Neural cell (in vitro differentiated cells): Measurements from ENCODE around the gene FOXD2.

Experiments
- EP300 ChIP-seq: fragments of 450-650 bp; conservative IDR thresholded peaks from 2 replicates; pipeline ENCODE4 v1.6.1; 2014; ENCODE audit warnings: antibody characterized with exemption, mild to moderate bottlenecking, moderate library complexity; ENCODE audit not compliant: poor library complexity, severe bottlenecking
- EZH2 ChIP-seq: fragments of 200-600, 300-800 bp; shearing (Covaris generic), sonication (generic); IDR thresholded peaks from 2 replicates; pipeline ENCODE4 v1.6.1; 2014; ENCODE audit warnings: antibody characterized with exemption, low read length, borderline replicate concordance, mild to moderate bottlenecking; ENCODE audit not compliant: insufficient read depth, poor library complexity, severe bottlenecking
- MXI1 ChIP-seq: fragments of 450-650 bp; conservative IDR thresholded peaks from 2 replicates; pipeline ENCODE4 v1.6.1; 2014; ENCODE audit warnings: antibody characterized with exemption, mild to moderate bottlenecking; ENCODE audit not compliant: poor library complexity, severe bottlenecking
- POLR2AphosphoS5 ChIP-seq: IDR thresholded peaks from 2 replicates; pipeline ENCODE4 v1.6.1; 2012
- RAD21 ChIP-seq: fragments of 450-650 bp; conservative IDR thresholded peaks from 2 replicates; pipeline ENCODE4 v1.6.1; 2014; ENCODE audit warnings: antibody characterized with exemption, mild to moderate bottlenecking, moderate library complexity
- SMC3 ChIP-seq: fragments of 450-650 bp; conservative IDR thresholded peaks from 2 replicates; pipeline ENCODE4 v1.6.1; 2014; ENCODE audit warnings: antibody characterized with exemption, mild to moderate bottlenecking, moderate library complexity; ENCODE audit not compliant: poor library complexity
- TAF1 ChIP-seq: IDR thresholded peaks from 2 replicates; pipeline ENCODE4 v1.6.1; 2012; ENCODE audit warnings: low read depth
- TF ChIP-seq, protein P1 (sequence below): IDR thresholded peaks from 2 replicates; pipeline ENCODE4 v1.6.1; 2012; ENCODE audit warnings: borderline replicate concordance
- TF ChIP-seq, protein P2 (sequence below): fragments of 450-650 bp; IDR thresholded peaks from 2 replicates; pipeline ENCODE4 v1.5.1; 2014; ENCODE audit warnings: antibody characterized with exemption, mild to moderate bottlenecking, moderate library complexity; ENCODE audit not compliant: poor library complexity, severe bottlenecking

- no peak for TF ChIP-seq RAD21
- TF ChIP-seq EP300, result no peak
- TF ChIP-seq, protein P1, sequence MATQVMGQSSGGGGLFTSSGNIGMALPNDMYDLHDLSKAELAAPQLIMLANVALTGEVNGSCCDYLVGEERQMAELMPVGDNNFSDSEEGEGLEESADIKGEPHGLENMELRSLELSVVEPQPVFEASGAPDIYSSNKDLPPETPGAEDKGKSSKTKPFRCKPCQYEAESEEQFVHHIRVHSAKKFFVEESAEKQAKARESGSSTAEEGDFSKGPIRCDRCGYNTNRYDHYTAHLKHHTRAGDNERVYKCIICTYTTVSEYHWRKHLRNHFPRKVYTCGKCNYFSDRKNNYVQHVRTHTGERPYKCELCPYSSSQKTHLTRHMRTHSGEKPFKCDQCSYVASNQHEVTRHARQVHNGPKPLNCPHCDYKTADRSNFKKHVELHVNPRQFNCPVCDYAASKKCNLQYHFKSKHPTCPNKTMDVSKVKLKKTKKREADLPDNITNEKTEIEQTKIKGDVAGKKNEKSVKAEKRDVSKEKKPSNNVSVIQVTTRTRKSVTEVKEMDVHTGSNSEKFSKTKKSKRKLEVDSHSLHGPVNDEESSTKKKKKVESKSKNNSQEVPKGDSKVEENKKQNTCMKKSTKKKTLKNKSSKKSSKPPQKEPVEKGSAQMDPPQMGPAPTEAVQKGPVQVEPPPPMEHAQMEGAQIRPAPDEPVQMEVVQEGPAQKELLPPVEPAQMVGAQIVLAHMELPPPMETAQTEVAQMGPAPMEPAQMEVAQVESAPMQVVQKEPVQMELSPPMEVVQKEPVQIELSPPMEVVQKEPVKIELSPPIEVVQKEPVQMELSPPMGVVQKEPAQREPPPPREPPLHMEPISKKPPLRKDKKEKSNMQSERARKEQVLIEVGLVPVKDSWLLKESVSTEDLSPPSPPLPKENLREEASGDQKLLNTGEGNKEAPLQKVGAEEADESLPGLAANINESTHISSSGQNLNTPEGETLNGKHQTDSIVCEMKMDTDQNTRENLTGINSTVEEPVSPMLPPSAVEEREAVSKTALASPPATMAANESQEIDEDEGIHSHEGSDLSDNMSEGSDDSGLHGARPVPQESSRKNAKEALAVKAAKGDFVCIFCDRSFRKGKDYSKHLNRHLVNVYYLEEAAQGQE, result no peak
- TF ChIP-seq, protein P2, sequence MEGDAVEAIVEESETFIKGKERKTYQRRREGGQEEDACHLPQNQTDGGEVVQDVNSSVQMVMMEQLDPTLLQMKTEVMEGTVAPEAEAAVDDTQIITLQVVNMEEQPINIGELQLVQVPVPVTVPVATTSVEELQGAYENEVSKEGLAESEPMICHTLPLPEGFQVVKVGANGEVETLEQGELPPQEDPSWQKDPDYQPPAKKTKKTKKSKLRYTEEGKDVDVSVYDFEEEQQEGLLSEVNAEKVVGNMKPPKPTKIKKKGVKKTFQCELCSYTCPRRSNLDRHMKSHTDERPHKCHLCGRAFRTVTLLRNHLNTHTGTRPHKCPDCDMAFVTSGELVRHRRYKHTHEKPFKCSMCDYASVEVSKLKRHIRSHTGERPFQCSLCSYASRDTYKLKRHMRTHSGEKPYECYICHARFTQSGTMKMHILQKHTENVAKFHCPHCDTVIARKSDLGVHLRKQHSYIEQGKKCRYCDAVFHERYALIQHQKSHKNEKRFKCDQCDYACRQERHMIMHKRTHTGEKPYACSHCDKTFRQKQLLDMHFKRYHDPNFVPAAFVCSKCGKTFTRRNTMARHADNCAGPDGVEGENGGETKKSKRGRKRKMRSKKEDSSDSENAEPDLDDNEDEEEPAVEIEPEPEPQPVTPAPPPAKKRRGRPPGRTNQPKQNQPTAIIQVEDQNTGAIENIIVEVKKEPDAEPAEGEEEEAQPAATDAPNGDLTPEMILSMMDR, result no peak
- TF ChIP-seq POLR2AphosphoS5, result no peak
- TF ChIP-seq EZH2, result no peak
- TF ChIP-seq SMC3, result no peak
- no peak for TF ChIP-seq TAF1
- TF ChIP-seq MXI1, result no peak
These were observed 33.3 kb downstream of the FOXD2 start for GRCh38 chr1:47471163-47471562.
